Neuron (in vitro differentiated cells): ENCODE results near the gene SH3PXD2B.
"Not testable (repeated sequence)": the region's sequence is repeated elsewhere in the genome, so short reads cannot be mapped to it uniquely, and the experiment has no call there.

Source experiments
- H2AFZ ChIP-seq: one replicate; pipeline ENCODE4 v1.6.1; 2013; ENCODE audit warnings: low read depth, mild to moderate bottlenecking, inconsistent platforms, low read length, moderate library complexity
- H3K27me3 ChIP-seq: one replicate; pipeline ENCODE4 v1.6.1; 2013; ENCODE audit warnings: low read length; ENCODE audit not compliant: insufficient read depth
- H3K36me3 ChIP-seq: one replicate; pipeline ENCODE4 v1.6.1; 2013; ENCODE audit warnings: low read length; ENCODE audit not compliant: insufficient read depth
- H3K4me1 ChIP-seq: one replicate; pipeline ENCODE4 v1.6.1; 2013; ENCODE audit warnings: low read length; ENCODE audit not compliant: insufficient read depth
- H3K4me3 ChIP-seq: 2 replicates; pipeline ENCODE4 v1.5.1; 2013; ENCODE audit warnings: mild to moderate bottlenecking, low read length, moderate library complexity
- H3K9me3 ChIP-seq: one replicate; pipeline ENCODE4 v1.6.1; 2013; ENCODE audit warnings: low read length

Gene SH3PXD2B

GRCh38 chr5:172344855-172345409 lies 109.4 kb downstream of the SH3PXD2B start:
- H3K9me3 ChIP-seq: no peaks in the 10 kb centered on the region
- no peak overlapping the region for H3K4me3 ChIP-seq
- no peaks in the 10 kb centered on the region for H3K27me3 ChIP-seq
- H2AFZ ChIP-seq: no peak overlapping the region
- peaks cover 78% of the 10 kb centered on the region for H3K36me3 ChIP-seq
- no peaks in the 10 kb centered on the region for H3K4me1 ChIP-seq

DNA sequence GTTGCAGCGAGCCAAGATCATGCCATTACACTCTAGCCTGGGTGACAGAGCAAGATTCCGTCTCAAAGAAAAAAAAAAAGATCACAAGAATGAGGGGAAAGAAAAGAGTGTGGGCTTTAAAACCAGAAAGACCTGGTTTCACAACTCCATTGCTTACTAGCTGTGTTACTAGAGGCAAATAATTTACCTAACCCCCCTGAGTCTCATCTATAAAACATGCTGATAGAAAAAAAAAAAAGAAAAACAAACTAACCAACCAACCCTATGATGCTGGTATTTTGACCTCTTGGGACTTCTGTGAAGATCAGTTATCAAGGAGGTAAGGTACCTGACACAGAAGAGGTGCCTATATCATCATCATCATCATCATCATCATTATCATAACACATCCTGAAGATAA lies 110.6 kb downstream of the SH3PXD2B start:
- H3K36me3 ChIP-seq: peaks cover 79% of the 10 kb centered on the region
- no peak overlapping the region for H2AFZ ChIP-seq
- no peaks in the 10 kb centered on the region for H3K27me3 ChIP-seq

GRCh38 chr5:172342918-172343317 lies 111.4 kb downstream of the SH3PXD2B start:
- Histone ChIP-seq H3K4me3 (no peak overlapping the region), H2AFZ (no peak overlapping the region), H3K4me1 (no peaks in the 10 kb centered on the region), H3K27me3 (no peaks in the 10 kb centered on the region), H3K36me3 (peaks cover 80% of the 10 kb centered on the region), H3K9me3 (no peaks in the 10 kb centered on the region)

More for the DNA sequence above, 110.6 kb downstream of the SH3PXD2B start:
- Histone ChIP-seq H3K4me1 (no peaks in the 10 kb centered on the region), H3K9me3 (no peaks in the 10 kb centered on the region), H3K4me3 (no peak overlapping the region)

- peaks cover 73% of the 10 kb centered on the region for H3K36me3 ChIP-seq
- H3K9me3 ChIP-seq: no peaks in the 10 kb centered on the region
- no peaks in the 10 kb centered on the region for H3K27me3 ChIP-seq
- no peak overlapping the region for H3K4me3 ChIP-seq
- no peak overlapping the region for H2AFZ ChIP-seq
- H3K4me1 ChIP-seq: no peaks in the 10 kb centered on the region
Observed at GRCh38 chr5:172339264-172340180, 114.8 kb downstream of the SH3PXD2B start.

DNA sequence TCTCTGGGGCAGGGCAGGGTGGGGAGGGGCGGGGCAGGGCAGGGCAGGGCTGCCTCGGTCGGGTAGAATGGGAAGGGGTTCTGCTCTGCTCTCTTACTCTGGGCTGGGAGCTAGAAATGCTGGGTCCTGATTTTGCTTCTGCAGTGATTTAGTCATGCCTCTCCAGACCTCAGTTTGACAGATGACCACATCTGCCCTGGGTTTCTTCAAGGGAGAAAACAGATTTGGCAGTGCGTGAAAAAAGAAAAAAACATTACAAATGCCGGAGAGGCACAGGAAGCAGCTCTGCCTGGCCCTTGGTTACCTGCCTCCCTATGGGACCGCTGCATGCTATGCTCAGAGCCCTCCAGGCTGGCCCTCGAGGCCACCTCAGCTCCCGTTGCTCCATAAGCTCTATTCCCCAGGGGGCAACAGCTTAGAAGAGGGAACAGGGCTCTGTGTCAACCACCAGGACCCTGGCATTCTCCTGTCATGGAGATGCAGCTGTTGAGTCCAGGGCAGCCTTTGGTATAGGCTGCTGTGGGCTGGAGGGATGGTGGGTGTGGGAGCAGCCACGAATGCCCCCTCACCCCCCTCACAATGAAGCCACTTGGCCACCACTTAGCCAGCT lies 117.5 kb downstream of the SH3PXD2B start:
- no peak overlapping the region for H2AFZ ChIP-seq
- H3K4me1 ChIP-seq: no peaks in the 10 kb centered on the region
- no peak overlapping the region for H3K4me3 ChIP-seq
- H3K27me3 ChIP-seq: no peaks in the 10 kb centered on the region
- H3K9me3 ChIP-seq: no peaks in the 10 kb centered on the region
- H3K36me3 ChIP-seq: peaks cover 55% of the 10 kb centered on the region

DNA sequence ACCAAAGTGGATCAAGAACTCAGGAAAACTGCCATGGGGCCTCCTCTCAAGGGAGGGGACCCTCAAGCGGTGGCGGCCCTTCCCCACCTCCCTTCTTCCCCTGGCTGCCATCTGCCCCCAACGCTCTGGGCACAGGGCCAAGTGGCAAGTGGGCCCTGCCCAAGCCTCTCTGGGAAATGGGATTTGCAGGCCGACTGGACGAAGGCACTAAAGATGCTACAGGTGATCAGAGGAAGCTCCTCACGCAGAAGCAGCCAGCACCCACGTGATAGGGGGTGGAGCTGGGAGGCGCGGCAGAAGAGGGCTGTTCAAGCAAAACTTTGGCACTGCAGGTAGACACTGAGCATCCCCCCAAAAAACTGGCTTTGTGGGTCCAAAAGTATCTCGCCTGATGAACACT lies 118.1 kb downstream of the SH3PXD2B start:
- no peak overlapping the region for H2AFZ ChIP-seq
- H3K9me3 ChIP-seq: no peaks in the 10 kb centered on the region
- H3K27me3 ChIP-seq: no peaks in the 10 kb centered on the region
- H3K4me3 ChIP-seq: no peak overlapping the region
- peaks cover 54% of the 10 kb centered on the region for H3K36me3 ChIP-seq
- H3K4me1 ChIP-seq: no peaks in the 10 kb centered on the region

GRCh38 chr5:172335721-172336120 lies 118.6 kb downstream of the SH3PXD2B start:
- Histone ChIP-seq H2AFZ (no peak overlapping the region), H3K4me3 (no peak overlapping the region), H3K4me1 (no peaks in the 10 kb centered on the region), H3K9me3 (no peaks in the 10 kb centered on the region), H3K27me3 (no peaks in the 10 kb centered on the region), H3K36me3 (peaks cover 49% of the 10 kb centered on the region)

DNA sequence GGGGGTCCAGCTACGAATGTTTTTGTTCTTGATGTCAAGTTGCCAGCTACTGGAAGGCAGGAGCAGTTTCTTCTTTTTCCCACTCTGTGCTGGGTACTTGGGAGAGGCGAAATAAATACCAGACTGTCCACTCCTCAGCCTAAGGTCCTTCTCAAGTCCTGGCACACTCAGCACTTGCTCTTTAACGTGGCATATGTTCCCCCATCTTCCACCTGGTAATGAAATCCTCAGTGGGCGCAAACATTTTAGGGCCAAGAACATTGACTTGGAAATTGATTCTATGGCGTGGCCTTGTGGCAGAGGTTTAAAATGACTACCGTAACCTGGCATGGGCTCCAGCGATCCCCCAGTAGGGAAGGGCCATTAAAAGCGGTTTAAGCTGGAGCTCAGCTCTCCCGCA lies 119.7 kb downstream of the SH3PXD2B start:
- Histone ChIP-seq H3K9me3 (no peaks in the 10 kb centered on the region), H3K4me1 (no peaks in the 10 kb centered on the region), H3K36me3 (peaks cover 41% of the 10 kb centered on the region), H2AFZ (no peak overlapping the region), H3K4me3 (no peak overlapping the region), H3K27me3 (no peaks in the 10 kb centered on the region)

DNA sequence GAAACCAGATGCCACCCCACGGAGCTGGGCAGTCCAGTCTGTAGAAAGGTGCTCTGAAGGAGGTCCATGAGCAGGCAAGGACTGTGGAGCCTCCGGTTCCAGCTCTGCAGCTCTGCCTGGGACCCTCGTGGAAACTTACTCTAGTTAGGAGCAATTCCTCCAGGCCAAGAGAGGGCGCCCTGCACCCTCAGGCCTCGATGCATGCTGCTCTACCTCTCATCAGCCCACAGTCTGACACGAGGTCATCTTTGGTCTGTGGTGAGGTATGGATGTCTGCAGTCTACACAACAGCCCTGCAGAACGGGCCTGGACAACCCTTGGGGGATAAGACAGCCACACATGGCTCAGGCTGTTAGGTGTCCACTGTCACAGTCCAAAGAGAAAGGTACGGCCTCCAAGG lies 120.1 kb downstream of the SH3PXD2B start:
- H2AFZ ChIP-seq: no peak overlapping the region
- no peaks in the 10 kb centered on the region for H3K4me1 ChIP-seq
- H3K4me3 ChIP-seq: no peak overlapping the region
- no peaks in the 10 kb centered on the region for H3K9me3 ChIP-seq
- no peaks in the 10 kb centered on the region for H3K27me3 ChIP-seq
- peaks cover 38% of the 10 kb centered on the region for H3K36me3 ChIP-seq

GRCh38 chr5:172326901-172327300 lies 127.4 kb downstream of the SH3PXD2B start:
- not testable (repeated sequence) for H3K4me3 ChIP-seq, H3K9me3 ChIP-seq, H2AFZ ChIP-seq, H3K27me3 ChIP-seq, H3K4me1 ChIP-seq, H3K36me3 ChIP-seq

DNA sequence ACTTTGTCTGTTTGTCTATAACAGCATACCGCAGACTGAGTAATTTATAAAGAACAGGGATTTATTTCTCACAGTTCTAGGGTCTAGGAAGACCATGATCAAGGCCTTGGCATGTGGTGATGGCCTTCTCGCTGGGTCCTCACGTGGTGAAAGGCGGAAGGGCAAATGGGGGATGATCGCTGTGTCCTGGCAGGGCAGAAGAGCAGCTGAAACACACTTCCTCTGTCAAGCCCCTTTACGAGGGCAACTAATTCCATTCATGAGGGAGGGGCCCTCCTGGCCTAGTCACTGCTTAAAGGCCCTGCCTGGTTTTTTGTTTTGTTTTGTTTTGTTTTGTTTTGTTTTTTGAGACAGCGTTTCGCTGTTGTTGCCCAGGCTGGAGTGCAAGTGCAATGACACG lies 128.9 kb downstream of the SH3PXD2B start:
- H3K27me3 ChIP-seq: no peaks in the 10 kb centered on the region
- no peaks in the 10 kb centered on the region for H3K4me1 ChIP-seq
- H2AFZ ChIP-seq: no peak overlapping the region
- no peaks in the 10 kb centered on the region for H3K36me3 ChIP-seq
- no peak overlapping the region for H3K4me3 ChIP-seq
- H3K9me3 ChIP-seq: no peaks in the 10 kb centered on the region

- no peaks in the 10 kb centered on the region for H3K9me3 ChIP-seq
- no peaks in the 10 kb centered on the region for H3K27me3 ChIP-seq
- H3K4me1 ChIP-seq: no peaks in the 10 kb centered on the region
- peak overlapping the region; percentile 81 for H2AFZ ChIP-seq
- H3K4me3 ChIP-seq: no peak overlapping the region
- no peaks in the 10 kb centered on the region for H3K36me3 ChIP-seq
Observed at GRCh38 chr5:172322028-172322965, 132.0 kb downstream of the SH3PXD2B start.
